GM06990 (cell line): ENCODE data around the gene ZNF668.

Source experiments
- DNase-seq: peaks from one replicate; pipeline ENCODE4 v3.0.0-alpha.2; 2011; ENCODE audit not compliant: insufficient read length; ENCODE audit errors: extremely low read depth
- H3K27me3 ChIP-seq: replicated peaks from 2 replicates; pipeline ENCODE4 v1.6.0; 2011; ENCODE audit warnings: low read length; ENCODE audit not compliant: control insufficient read depth, insufficient read depth
- H3K36me3 ChIP-seq: 2 replicates; pipeline ENCODE4 v1.5.1; 2011; ENCODE audit warnings: low read length; ENCODE audit not compliant: control insufficient read depth, insufficient read depth
- H3K4me3 ChIP-seq: replicated peaks from 2 replicates; pipeline ENCODE4 v1.5.1; 2011; ENCODE audit warnings: low read depth, mild to moderate bottlenecking, control low read depth, low read length
- CTCF ChIP-seq: IDR thresholded peaks from 2 replicates; pipeline ENCODE4 v1.5.1; 2011; ENCODE audit warnings: low read length, control low read depth, mild to moderate bottlenecking, inconsistent platforms; ENCODE audit not compliant: insufficient read depth, poor library complexity, severe bottlenecking

The ZNF668 gene

DNA sequence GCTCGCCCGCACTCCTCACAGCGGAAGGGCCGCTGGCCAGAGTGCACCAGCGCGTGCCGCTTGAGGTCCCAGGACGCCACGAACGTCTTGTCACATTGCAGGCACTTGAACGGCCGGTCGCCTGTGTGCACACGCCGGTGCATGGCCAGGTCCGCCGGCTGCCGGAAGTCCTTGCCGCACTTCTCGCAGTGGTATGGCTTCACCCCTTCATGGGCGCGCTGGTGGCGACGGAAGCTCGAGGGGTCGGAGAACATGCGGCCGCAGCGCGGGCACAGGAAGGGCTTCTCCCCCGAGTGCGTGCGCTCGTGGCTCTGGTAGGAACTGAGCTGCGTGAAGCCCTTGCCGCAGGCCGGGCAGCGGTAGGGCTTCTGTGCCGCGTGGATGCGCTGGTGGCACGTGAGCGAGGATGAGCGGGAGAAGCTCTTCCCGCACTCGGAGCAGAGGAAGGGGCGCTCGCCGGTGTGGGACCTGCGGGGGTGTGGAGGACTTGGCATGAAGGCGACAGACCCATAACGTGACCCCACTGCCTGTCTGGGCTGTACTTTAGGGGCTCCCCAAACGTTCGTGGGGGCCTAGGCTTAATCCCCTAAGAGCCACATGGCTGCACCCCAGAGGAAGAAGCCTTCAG is 12.1 kb downstream of the ZNF668 start:
- Histone ChIP-seq H3K36me3 (peaks cover 23% of the 10 kb centered on the region), H3K4me3 (no peak overlapping the region), H3K27me3 (no peaks in the 10 kb centered on the region)
- TF ChIP-seq CTCF: no peak
- DNase-seq: no peak

DNA sequence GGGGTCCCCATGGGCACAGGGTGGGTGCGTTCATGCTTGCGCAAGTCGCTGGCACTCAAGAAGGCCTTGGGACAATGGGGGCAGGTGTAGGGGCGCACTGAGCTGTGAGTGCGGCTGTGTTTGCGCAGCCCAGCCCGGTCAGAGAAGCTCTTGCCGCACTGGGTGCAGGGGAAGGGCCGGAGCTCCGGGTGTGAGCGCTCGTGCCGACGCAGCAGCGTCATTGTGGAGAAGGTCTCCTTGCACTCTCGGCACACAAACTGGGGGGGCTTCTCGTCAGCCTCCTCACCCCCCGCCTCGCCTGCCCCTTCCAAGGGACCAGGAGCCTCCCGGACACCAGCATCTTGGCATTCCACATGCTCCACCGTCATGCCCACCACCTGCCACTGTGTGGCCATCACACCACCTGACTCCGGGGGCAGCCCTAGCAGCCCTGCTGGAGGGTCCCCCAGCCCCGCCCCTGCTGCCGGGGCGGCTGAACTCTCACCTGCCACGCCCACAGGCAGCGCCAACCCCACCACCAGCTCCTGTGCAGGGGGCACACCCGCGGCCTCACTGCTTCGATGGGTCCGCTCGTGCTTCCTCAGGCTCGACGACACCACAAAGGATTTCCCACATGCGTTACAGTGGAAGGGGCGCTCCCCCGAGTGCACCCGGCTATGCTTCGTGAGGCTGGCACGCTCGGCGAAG is 12.8 kb downstream of the ZNF668 start:
- no peak for DNase-seq
- peaks cover 23% of the 10 kb centered on the region for H3K36me3 ChIP-seq
- no peak for TF ChIP-seq CTCF

DNA sequence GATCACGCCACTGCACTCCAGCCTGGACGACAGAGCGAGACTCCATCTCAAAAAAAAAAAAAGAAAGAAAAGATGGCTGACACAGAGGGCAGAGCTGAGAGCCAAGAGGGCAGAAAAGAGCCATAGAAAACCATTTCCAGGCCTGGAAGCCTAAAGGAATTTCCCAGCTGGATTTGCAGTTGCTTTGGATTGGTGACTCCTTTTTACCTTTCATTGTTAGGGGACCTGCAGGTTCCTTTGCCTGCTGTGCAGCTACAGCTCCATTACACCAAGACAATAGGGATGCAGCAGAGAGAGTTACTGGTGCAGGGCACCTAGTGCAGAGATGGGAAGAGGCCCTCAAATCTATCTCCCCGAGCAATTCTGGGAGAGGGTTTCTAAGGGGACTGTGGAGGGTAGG is 18.4 kb downstream of the ZNF668 start:
- Histone ChIP-seq H3K36me3 (no peaks in the 10 kb centered on the region; the same call in 1 of the 2 replicates), H3K4me3 (no peak overlapping the region), H3K27me3 (no peaks in the 10 kb centered on the region)
- DNase-seq: no peak
- TF ChIP-seq CTCF: no peak

More for the DNA sequence above, 12.8 kb downstream of the ZNF668 start:
- Histone ChIP-seq H3K4me3 (no peak overlapping the region), H3K27me3 (no peaks in the 10 kb centered on the region)

DNA sequence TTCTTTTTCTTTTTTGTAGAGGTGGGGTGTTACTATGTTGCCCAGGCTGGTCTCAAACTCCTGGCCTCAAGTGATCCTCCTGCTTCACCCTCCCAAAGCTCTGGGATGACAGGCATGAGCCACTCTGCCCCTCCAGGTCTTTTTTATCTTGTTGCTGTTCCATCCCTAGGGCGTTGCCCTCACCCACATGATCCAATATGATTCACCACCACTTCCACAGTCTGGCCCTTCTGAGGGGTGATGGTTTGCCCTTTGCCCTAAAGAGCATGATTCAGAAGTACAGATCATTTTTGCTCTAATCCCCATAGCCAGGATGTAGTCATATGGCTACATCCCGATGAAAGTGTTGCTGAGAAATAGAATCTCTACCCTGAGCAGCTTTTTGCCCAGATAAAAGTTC is 21.9 kb downstream of the ZNF668 start:
- no peak for DNase-seq
- H3K4me3 ChIP-seq: no peak overlapping the region
- H3K27me3 ChIP-seq: no peaks in the 10 kb centered on the region
- TF ChIP-seq CTCF: no peak
- H3K36me3 ChIP-seq: no peaks in the 10 kb centered on the region

DNA sequence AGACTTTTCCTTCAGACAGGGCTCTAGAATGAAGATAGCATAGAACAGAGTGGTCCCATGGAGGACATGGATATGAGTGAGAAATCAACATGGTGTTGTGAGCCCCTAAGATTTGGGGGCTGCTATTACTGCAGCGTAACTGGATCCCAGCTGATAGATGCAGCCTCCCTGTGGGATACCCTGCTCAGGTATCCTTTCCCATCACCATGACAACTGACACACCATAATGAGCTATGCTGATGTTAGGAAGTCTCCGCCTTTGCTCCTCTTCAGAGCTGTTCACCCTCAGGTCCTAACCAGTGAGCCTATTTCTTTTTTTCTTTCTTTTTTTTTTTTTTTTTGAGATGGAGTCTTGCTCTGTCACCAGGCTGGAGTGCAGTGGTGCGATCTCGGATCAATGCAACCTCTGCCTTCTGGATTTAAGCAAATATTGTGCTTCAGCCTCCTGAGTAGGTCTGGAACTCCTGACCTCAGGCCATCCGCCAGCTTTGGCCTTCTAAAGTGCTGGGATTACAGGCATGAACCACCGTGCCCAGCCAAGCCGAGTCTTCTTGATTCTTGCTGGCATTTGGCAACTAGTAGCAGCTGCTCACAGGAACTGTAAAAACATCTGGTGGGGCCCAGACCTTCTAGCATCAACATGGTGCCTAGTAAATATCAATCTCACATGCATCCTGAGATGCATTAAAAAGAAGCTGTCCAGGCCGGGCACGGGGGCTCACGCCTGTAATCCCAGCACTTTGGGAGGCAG is 23.6 kb downstream of the ZNF668 start:
- no peak for DNase-seq
- Histone ChIP-seq H3K4me3 (no peak overlapping the region), H3K27me3 (no peaks in the 10 kb centered on the region), H3K36me3 (no peaks in the 10 kb centered on the region)
- no peak for TF ChIP-seq CTCF
